OCI-LY3 (cell line): ENCODE measurements around the gene NLRP3.

ENCODE experiments used
- H2AFZ ChIP-seq: fragments of 200-600, 300-600 bp; shearing (Covaris generic); 2 replicates; pipeline ENCODE4 v1.6.0; 2014; ENCODE audit warnings: antibody characterized with exemption, low read depth, low read length
- H3K27ac ChIP-seq: fragments of 200-600, 300-600 bp; sonication (generic); 2 replicates; pipeline ENCODE4 v1.5.1; 2014; ENCODE audit warnings: mild to moderate bottlenecking, low read length, moderate library complexity, mixed read lengths
- H3K27me3 ChIP-seq: fragments of 200-600, 300-600 bp; sonication (generic); 2 replicates; pipeline ENCODE4 v1.6.1; 2014; ENCODE audit warnings: low read depth, low read length, mixed read lengths
- H3K36me3 ChIP-seq: fragments of 200-600, 300-600 bp; sonication (generic); replicated peaks from 2 replicates; pipeline ENCODE3; 2014; ENCODE audit warnings: low read depth, low read length, mixed read lengths
- H3K4me1 ChIP-seq: fragments of 300-600, 200-600 bp; sonication (generic); 2 replicates; pipeline ENCODE4 v1.6.1; 2014; ENCODE audit warnings: low read length, mixed read lengths
- H3K4me2 ChIP-seq: fragments of 200-600, 300-600 bp; sonication (generic); 2 replicates; pipeline ENCODE4 v1.6.1; 2014; ENCODE audit warnings: low read length, mixed read lengths
- H3K4me3 ChIP-seq: fragments of 300-600, 200-600 bp; sonication (generic); 2 replicates; pipeline ENCODE4 v1.5.1; 2014; ENCODE audit warnings: antibody characterized with exemption, mild to moderate bottlenecking, low read length, moderate library complexity
- H3K79me2 ChIP-seq: fragments of 300-600, 200-600 bp; shearing (Covaris generic); 2 replicates; pipeline ENCODE4 v1.6.1; 2014; ENCODE audit warnings: mild to moderate bottlenecking, low read length, mixed read lengths
- H3K9ac ChIP-seq: fragments of 300-600, 200-600 bp; shearing (Covaris generic); 2 replicates; pipeline ENCODE4 v1.6.0; 2014; ENCODE audit warnings: mild to moderate bottlenecking, low read length, moderate library complexity
- H3K9me3 ChIP-seq: fragments of 200-600, 300-600 bp; shearing (Covaris generic); 2 replicates; pipeline ENCODE4 v1.6.1; 2014; ENCODE audit warnings: low read length, mixed read lengths; ENCODE audit not compliant: insufficient read depth
- H4K20me1 ChIP-seq: fragments of 200-600, 300-600 bp; sonication (generic); 2 replicates; pipeline ENCODE4 v1.6.1; 2016; ENCODE audit warnings: low read length, mixed read lengths; ENCODE audit not compliant: insufficient read depth
- CTCF ChIP-seq: fragments of 200-600, 300-600 bp; sonication (generic); IDR thresholded peaks from 2 replicates; pipeline ENCODE4 v1.5.1; 2014; ENCODE audit warnings: antibody characterized with exemption, low read length, low read depth
- EZH2phosphoT487 ChIP-seq: fragments of 200-600 bp; shearing (Covaris generic); IDR thresholded peaks from 2 replicates; pipeline ENCODE4 v1.6.1; 2018; ENCODE audit warnings: antibody characterized with exemption, mixed run types, low read depth

Gene NLRP3

GRCh38 chr1:247400685-247401084 lies 15.3 kb upstream of the NLRP3 start:
- peak overlapping the region; percentile 61; the same call in 1 of the 2 replicates for H2AFZ ChIP-seq
- H3K79me2 ChIP-seq, result no peaks in the 10 kb centered on the region
- H3K9ac ChIP-seq, result no peak overlapping the region
- peaks cover 10% of the 10 kb centered on the region for H3K27me3 ChIP-seq
- H4K20me1 ChIP-seq, result no peaks in the 10 kb centered on the region
- H3K9me3 ChIP-seq, result no peaks in the 10 kb centered on the region
- H3K4me3 ChIP-seq, result no peak overlapping the region
- H3K4me2 ChIP-seq, result peak overlapping the region; percentile 7
- peak; percentile 64 for TF ChIP-seq CTCF
- TF ChIP-seq EZH2phosphoT487, result no peak
- H3K4me1 ChIP-seq, result peaks cover 14% of the 10 kb centered on the region
- no peaks in the 10 kb centered on the region for H3K36me3 ChIP-seq
- H3K27ac ChIP-seq, result no peak overlapping the region

GRCh38 chr1:247401310-247402119 lies 14.5 kb upstream of the NLRP3 start:
- Histone ChIP-seq H3K36me3 (no peaks in the 10 kb centered on the region), H3K9me3 (no peaks in the 10 kb centered on the region), H4K20me1 (no peaks in the 10 kb centered on the region), H3K4me2 (peak overlapping the region; percentile 7), H3K4me1 (peaks cover 21% of the 10 kb centered on the region), H3K4me3 (no peak overlapping the region), H3K9ac (no peak overlapping the region), H3K79me2 (no peaks in the 10 kb centered on the region), H3K27me3 (peaks cover 10% of the 10 kb centered on the region), H3K27ac (no peak overlapping the region), H2AFZ (no peak overlapping the region)
- TF ChIP-seq EZH2phosphoT487 (no peak), CTCF (no peak)

GRCh38 chr1:247402120-247402675 lies 13.8 kb upstream of the NLRP3 start:
- peaks cover 28% of the 10 kb centered on the region for H3K4me1 ChIP-seq
- H3K79me2 ChIP-seq, result no peaks in the 10 kb centered on the region
- no peak overlapping the region for H3K27ac ChIP-seq
- TF ChIP-seq EZH2phosphoT487 (no peak), CTCF (no peak)
- H3K9ac ChIP-seq, result no peak overlapping the region
- no peak overlapping the region for H2AFZ ChIP-seq
- H3K4me3 ChIP-seq, result no peak overlapping the region
- H3K27me3 ChIP-seq, result peaks cover 10% of the 10 kb centered on the region
- H3K9me3 ChIP-seq, result no peaks in the 10 kb centered on the region
- H3K4me2 ChIP-seq, result no peak overlapping the region
- H4K20me1 ChIP-seq, result no peaks in the 10 kb centered on the region
- H3K36me3 ChIP-seq, result no peaks in the 10 kb centered on the region

GRCh38 chr1:247406014-247406656 lies 9.8 kb upstream of the NLRP3 start:
- Histone ChIP-seq H3K9ac (no peak overlapping the region; the same call in 1 of the 2 replicates), H3K79me2 (no peaks in the 10 kb centered on the region), H3K4me3 (no peak overlapping the region), H3K36me3 (no peaks in the 10 kb centered on the region), H3K9me3 (no peaks in the 10 kb centered on the region), H3K4me2 (peak overlapping the region; percentile 80; the same call in 1 of the 2 replicates), H4K20me1 (no peaks in the 10 kb centered on the region), H3K27me3 (peaks cover 4% of the 10 kb centered on the region), H2AFZ (no peak overlapping the region), H3K4me1 (peaks cover 60% of the 10 kb centered on the region), H3K27ac (peak overlapping the region; percentile 92)
- TF ChIP-seq EZH2phosphoT487, result no peak
- no peak for TF ChIP-seq CTCF
